Measurements from ENCODE around the gene DSTN. TPM values are rescaled to one million over a fixed set of nuclear protein-coding genes. Genes with fewer than 3 reads are reported as not detected.

Gene DSTN
- total RNA-seq, 1 experiment from 2014 or later = 202 TPM

- no peak for TF ChIP-seq MAX (IDR thresholded peaks at IDR 0.05)
- TF ChIP-seq CBX3 (IDR thresholded peaks at IDR 0.05; ENCODE audit: low read depth) = no peak
- no peak for TF ChIP-seq RAD21 (IDR thresholded peaks at IDR 0.05; ENCODE audit: low read depth)
- TF ChIP-seq YY1 (IDR thresholded peaks at IDR 0.05; ENCODE audit: extremely low read depth, insufficient replicate concordance, low read depth, low read length) = no peak
- TF ChIP-seq SIN3A (IDR thresholded peaks at IDR 0.05; ENCODE audit: low read depth) = no peak
- no peak for TF ChIP-seq CEBPB (IDR thresholded peaks at IDR 0.05; ENCODE audit: low read depth)
- TF ChIP-seq CTCF (IDR thresholded peaks at IDR 0.05 in 2 of 3, conservative IDR thresholded peaks at IDR 0.05 in 1 of 3; ENCODE audit: borderline replicate concordance in 1 of 3, insufficient read depth in 1 of 3, low read depth in 2 of 3, low read length in 2 of 3) = no peak
- no peak for TF ChIP-seq FOSL1 (IDR thresholded peaks at IDR 0.05; ENCODE audit: low read depth)
These were observed 60.4 kb downstream of the DSTN start (continued) for GRCh38 chr20:17630151-17630805.

GRCh38 chr20:17630806-17631195, 60.9 kb downstream of the DSTN start:
- RAD21 ChIA-PET (ENCODE audit: low non-redundant PET in 1 of 2, low total read pairs in 2 of 2, uncharacterized antibody in 2 of 2, unreplicated experiment in 2 of 2) = no interaction called here
- no peak overlapping the region for H3K4me3 ChIP-seq (replicated peaks in 1 of 2; ENCODE audit: low read depth in 1 of 2, low read length in 2 of 2)
- DNase-seq (ENCODE audit: low read depth, low spot score) (no peak), ATAC-seq (no peak)
- H4K20me1 ChIP-seq (ENCODE audit: insufficient read depth) = no peaks in the 10 kb centered on the region
- H3K9me3 ChIP-seq (ENCODE audit: control insufficient read depth in 1 of 2, insufficient read depth in 1 of 2, low read depth in 1 of 2, low read length in 2 of 2) = no peaks in the 10 kb centered on the region
- H3K4me2 ChIP-seq (ENCODE audit: low read length) = no peak overlapping the region
- intact Hi-C loops (cut with micrococcal nuclease) = no loop called here
- CTCF ChIA-PET = interaction anchor here (1.4 kb wide), 1 partner anchor 308 kb away, joined by 3 read pairs; no protein-coding TSS in a partner anchor
- no TSS peak for BruUV-seq (replicated peaks)
- H3K36me3 ChIP-seq (ENCODE audit: control insufficient read depth in 1 of 2, insufficient read depth in 2 of 2, low read length in 2 of 2) = peaks cover 23 to 25% of the 10 kb centered on the region in 2 experiments; a peak in 3 of 4 replicates
- TF ChIP-seq EZH2phosphoT487 (IDR thresholded peaks at IDR 0.05; ENCODE audit: borderline replicate concordance) (no peak), MAX (IDR thresholded peaks at IDR 0.05) (no peak)
- H3K4me1 ChIP-seq (ENCODE audit: control insufficient read depth in 1 of 2, insufficient read depth in 2 of 2, low read length in 2 of 2) = no peaks in the 10 kb centered on the region
- H3K9ac ChIP-seq (ENCODE audit: low read length) = no peak overlapping the region
- H2AFZ ChIP-seq (ENCODE audit: low read depth, low read length, poor library complexity, severe bottlenecking) = no peak overlapping the region
- H3K9me2 ChIP-seq (ENCODE audit: insufficient read depth) = no peaks in the 10 kb centered on the region
- H3K27me3 ChIP-seq (ENCODE audit: insufficient read depth, low read length) = no peaks in the 10 kb centered on the region
- POLR2A ChIA-PET = no interaction called here
- H3K79me2 ChIP-seq (ENCODE audit: insufficient read depth, low read length) = no peaks in the 10 kb centered on the region
- no peak overlapping the region for H3K27ac ChIP-seq (ENCODE audit: low read depth, low read length)
